GM08714 (cell line): Measurements from ENCODE around the gene CDKAL1.

Experiments
- H3K4me3 ChIP-seq: fragments of 200-500 bp; sonication (Bioruptor generic); 2 replicates; pipeline ENCODE4 v1.5.1; 2014; ENCODE audit warnings: mild to moderate bottlenecking, low read length, inconsistent platforms
- ZNF274 ChIP-seq: IDR thresholded peaks from 2 replicates; pipeline ENCODE4 v1.6.1; 2012; ENCODE audit warnings: mild to moderate bottlenecking, low read depth, low read length

Gene CDKAL1

DNA sequence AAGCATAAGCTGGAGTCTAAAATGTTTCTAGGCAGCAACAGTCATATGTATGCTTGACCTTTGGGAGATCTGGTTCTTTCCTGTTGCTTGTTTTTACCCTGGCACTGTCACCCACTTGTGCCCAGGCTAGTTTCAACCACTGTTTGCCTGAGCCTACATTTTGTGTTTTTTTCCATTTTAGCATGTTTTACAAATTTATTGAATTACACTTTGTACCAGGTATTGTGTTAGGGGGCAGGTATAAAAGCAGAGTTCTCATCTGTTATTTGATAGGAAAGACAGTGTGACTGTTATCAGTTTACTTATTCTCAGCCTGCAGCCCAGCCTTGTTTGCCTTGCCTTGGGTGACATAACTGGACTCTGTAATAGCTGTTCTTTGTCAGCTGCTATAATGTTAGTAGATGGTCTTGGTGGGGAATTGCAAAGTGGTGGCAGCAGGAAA lies 147.0 kb downstream of the CDKAL1 start:
- no peak overlapping the region for H3K4me3 ChIP-seq
- TF ChIP-seq ZNF274, result no peak

- H3K4me3 ChIP-seq, result no peak overlapping the region
- no peak for TF ChIP-seq ZNF274
Observed at GRCh38 chr6:20684474-20684873, 150.2 kb downstream of the CDKAL1 start.

DNA sequence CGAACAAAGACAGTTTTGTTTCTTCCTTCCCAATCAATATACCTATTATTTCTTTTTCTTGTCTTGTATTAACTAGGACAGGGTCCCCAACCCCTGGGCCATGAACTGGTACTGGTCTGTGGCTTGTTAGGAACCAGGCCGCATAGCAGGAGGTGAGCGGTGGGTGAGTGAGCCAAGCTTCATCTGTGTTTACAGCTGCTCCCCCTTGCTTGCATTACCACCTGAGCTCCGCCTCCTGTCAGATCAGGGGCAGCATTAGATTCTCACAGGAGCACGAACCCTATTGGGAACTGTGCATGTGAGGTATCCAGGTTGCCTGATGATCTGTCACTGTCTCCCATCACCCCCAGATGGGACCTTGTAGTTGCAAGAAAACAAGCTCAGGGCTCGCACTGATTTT lies 151.9 kb downstream of the CDKAL1 start:
- no peak for TF ChIP-seq ZNF274
- H3K4me3 ChIP-seq, result no peak overlapping the region

GRCh38 chr6:20687494-20687893 lies 153.2 kb downstream of the CDKAL1 start:
- no peak overlapping the region for H3K4me3 ChIP-seq

DNA sequence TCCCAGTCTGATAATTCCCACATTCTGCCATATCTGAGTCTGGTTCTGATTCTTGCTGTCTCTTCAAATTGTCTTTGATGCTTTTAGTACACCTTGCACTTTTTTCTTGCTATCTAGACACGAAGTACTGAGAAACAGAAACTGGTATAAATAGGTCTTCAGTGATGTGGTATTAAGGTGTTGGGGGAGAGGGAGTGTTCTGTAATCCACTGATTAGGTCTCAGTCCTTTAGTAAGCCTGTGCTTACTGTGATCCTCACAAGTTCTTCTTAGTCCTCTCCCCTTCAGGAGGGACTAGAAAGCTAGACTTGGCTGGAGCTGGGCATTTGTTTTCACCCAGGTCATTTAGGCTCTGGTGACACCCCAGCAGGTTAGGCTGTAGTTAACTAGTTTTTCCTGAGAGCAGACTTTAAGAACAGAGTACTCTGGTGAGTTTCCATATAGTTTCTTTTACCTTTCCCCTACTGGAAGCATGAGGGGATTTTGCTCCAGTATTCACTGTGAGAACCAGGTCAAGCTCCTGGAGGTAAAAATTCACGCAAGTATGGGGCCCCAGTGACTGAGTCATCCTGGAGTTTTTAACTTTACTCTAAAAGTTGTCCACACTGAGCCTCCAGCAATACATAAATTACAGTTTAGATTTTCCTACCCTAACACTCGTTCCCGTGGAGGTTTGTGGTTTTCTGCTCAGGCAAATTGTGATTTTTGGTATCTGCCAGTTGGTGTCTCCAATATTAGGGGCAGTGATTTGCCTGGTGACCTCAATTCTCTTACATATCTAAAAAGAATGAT lies 154.6 kb downstream of the CDKAL1 start:
- TF ChIP-seq ZNF274, result no peak
- H3K4me3 ChIP-seq, result peak overlapping the region; percentile 66

More at GRCh38 chr6:20687494-20687893, 153.2 kb downstream of the CDKAL1 start:
- no peak for TF ChIP-seq ZNF274

DNA sequence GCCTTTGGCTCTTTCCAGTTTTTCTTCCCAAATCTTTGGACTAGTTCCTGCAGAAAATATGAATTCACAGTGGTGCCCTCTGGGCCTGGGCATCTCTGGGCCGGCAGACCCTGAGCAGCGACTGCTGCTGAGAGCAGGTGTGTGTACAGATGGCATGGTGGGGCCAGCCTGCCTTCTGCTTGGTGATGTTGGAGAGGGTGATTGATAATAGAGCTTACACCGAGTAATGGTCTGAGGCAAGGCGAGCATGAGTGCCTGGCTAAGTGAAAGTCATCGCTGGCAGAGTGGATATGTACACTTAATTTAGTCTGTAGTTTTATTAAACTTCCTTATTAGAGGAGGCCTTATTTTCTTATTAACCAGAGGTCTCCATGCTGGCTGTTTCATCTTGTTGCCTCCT lies 156.9 kb downstream of the CDKAL1 start:
- H3K4me3 ChIP-seq, result no peak overlapping the region
- TF ChIP-seq ZNF274, result no peak

DNA sequence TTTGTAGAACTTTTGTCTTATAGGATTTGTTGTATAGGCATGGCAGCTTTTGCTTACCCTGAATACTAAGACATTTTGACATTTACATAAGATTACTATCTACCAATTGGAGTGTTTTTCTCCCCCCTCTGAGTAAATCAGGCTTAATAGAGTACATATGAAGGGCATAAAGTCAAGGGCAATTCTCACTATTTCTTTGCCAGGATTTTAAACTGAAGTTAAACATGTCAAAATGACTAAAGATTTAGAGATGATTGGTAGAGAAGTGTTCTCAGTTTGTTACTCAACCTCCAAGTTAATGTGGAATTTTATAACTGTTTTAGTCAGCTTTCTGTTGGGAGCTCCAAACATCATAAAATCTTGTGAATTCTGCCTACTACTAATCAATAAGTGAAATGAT lies 157.8 kb downstream of the CDKAL1 start:
- no peak overlapping the region for H3K4me3 ChIP-seq
- no peak for TF ChIP-seq ZNF274

GRCh38 chr6:20693466-20694063 lies 159.3 kb downstream of the CDKAL1 start:
- no peak overlapping the region for H3K4me3 ChIP-seq
- TF ChIP-seq ZNF274, result no peak

DNA sequence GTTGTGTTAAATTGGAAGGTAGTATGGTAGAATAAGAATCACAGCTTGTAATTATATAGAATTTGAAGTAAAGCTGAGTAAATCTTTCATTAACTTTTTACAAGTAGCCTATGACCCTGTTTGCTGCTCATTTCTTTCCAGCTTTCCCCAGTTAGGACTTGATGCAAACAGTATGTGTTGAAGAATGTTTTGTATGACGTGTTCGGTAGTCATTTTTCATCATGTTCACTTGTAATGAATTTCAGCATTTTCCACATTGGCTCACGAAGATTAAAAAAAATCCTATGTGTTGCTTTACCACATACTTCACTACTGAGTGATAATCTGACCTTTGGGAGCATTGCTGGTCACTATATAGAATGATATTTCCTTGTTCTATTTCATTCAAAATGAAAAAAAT lies 162.4 kb downstream of the CDKAL1 start:
- no peak for TF ChIP-seq ZNF274
- H3K4me3 ChIP-seq, result no peak overlapping the region

GRCh38 chr6:20698675-20699074 lies 164.4 kb downstream of the CDKAL1 start:
- TF ChIP-seq ZNF274, result no peak
- H3K4me3 ChIP-seq, result no peak overlapping the region

DNA sequence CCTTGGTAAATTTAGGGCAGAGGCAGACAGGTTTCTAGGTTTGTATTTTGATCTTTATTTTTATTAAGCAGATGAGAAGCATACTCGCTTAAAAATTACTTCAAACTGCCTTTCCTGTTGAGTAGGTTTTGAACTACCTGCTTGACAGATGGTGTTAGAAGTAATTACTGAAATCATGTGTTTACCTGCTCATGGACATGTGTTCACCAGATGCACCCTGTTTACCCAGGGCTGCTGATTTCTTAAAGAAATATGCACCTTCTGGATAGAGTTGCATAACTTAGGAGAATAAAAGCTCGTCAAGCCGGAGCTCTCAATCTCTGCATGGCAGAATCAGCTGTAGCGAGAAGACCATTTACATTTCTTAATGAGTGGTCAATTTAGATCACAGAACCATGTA lies 165.1 kb downstream of the CDKAL1 start:
- H3K4me3 ChIP-seq, result no peak overlapping the region
- TF ChIP-seq ZNF274, result no peak

- no peak overlapping the region for H3K4me3 ChIP-seq
- no peak for TF ChIP-seq ZNF274
Observed at GRCh38 chr6:20700375-20700774, 166.1 kb downstream of the CDKAL1 start.

DNA sequence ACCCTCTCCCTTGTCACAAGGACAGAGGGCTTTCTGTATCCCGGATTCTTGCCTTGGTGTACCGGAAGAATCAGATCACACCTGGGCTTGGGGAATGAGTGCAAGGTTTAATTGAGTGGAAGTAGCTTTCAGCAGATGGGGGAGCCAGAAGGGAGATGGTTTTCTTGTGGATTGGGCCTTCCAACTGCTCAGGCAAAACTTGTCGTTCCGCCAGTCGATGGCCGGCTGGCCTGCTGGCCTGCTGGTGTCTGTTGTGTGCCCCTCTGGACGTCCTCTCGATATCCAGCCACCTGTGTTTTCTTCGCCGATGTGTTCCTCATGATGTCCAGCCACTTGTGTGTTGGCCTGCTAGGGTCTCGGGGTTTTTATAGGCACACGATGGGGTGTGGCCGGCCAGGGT lies 168.1 kb downstream of the CDKAL1 start:
- no peak overlapping the region for H3K4me3 ChIP-seq
- no peak for TF ChIP-seq ZNF274

- TF ChIP-seq ZNF274, result no peak
- no peak overlapping the region for H3K4me3 ChIP-seq
Observed at GRCh38 chr6:20703049-20703448, 168.8 kb downstream of the CDKAL1 start.

DNA sequence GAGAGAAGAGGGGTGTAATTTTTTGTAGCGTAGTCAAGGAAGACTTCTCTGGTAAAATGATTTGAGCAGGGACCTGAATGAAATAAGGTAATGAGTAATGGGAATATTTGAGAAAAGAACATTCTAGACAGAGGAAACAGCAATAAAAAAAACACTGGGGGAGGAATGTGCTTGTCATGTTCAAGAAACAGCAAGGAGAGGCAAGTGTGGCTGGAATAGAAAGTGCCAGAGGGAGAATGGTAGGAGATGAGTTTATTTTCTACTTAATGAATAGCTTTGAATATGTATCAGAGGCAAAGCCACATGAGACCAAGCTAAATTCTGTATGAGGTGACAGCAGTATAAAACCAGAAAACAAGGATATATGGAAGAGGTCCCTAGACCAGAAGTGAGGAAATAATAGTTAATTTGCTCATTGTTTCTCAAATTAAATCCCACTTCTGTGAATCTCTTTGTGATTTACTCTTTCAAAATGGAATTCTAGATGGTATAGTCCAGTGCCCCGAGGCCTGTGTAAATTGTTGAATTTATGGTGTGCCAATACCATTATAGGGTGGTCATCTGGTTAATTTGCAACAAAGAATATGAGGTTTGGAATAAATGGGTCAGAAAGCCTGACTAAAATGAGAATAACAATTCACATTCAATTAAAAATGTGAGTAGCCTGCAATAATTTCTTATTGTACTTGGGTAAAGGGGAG lies 170.2 kb downstream of the CDKAL1 start:
- no peak overlapping the region for H3K4me3 ChIP-seq
- no peak for TF ChIP-seq ZNF274

GRCh38 chr6:20705741-20706140 lies 171.5 kb downstream of the CDKAL1 start:
- TF ChIP-seq ZNF274, result no peak
- H3K4me3 ChIP-seq, result no peak overlapping the region
